GM21360 (cell line): ENCODE results near the gene RNF126.

Experiments used
- ATAC-seq: cut with Tn5 transposase; IDR thresholded peaks from one replicate; pipeline ENCODE4 v1.9.1; 2021; ENCODE audit warnings: mild to moderate bottlenecking, moderate library complexity; ENCODE audit not compliant: unreplicated experiment

Gene RNF126

DNA sequence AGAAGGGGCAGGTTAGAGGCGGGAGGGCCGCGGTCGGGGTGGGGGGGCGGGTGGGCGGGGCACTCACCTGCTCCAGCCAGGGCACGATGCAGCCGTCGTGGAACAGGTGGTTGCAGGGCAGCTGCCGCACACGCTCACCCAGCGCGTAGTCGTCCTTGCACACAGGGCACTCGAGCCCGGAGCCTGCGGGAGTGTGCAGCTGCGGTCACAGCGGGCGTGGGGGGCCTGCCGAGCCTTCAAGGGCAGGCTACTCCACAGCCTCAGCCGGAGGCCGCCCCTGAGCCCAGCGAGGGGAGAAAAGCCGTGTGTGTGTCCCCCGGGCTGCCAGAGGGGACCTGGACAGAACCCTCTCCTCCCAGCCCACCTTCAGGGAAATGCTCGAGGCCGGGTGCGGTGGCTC lies 14.7 kb downstream of the RNF126 start:
- no peak for ATAC-seq

DNA sequence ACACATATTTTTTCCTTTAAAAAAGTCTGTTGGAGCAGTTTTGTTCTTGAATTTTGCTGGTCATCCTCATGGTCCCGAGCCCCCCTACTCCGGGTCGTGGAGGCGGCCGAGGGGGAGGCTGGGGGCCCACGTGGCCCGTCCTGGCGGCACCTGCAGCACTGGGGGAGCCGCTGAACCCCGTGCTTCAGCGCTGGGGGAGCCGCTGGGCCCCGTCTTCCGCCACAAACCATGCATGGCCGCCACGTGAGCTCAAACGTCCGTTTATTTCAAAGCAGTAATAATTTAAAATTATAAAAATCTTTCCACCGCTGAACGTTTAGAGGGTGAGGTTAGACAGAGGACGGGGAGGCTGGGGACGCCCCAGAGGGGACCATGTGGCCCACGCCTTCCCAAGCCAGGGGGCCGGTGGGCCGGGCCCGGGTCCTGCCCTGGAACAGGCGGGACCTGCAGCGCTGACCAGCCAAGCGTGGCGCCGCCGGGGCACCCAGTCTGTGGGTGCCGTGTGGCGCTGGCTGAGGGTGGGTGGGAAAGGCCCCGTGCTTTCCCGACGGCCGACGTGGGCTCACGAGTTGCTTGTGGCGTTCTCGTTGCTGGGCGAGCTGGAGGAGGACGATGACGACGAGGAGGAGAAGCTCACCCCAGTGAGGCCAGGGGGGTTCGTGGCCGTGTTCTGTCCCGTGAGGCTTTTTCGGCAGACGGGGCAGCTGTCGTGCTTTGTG lies 15.3 kb downstream of the RNF126 start:
- ATAC-seq: no peak

DNA sequence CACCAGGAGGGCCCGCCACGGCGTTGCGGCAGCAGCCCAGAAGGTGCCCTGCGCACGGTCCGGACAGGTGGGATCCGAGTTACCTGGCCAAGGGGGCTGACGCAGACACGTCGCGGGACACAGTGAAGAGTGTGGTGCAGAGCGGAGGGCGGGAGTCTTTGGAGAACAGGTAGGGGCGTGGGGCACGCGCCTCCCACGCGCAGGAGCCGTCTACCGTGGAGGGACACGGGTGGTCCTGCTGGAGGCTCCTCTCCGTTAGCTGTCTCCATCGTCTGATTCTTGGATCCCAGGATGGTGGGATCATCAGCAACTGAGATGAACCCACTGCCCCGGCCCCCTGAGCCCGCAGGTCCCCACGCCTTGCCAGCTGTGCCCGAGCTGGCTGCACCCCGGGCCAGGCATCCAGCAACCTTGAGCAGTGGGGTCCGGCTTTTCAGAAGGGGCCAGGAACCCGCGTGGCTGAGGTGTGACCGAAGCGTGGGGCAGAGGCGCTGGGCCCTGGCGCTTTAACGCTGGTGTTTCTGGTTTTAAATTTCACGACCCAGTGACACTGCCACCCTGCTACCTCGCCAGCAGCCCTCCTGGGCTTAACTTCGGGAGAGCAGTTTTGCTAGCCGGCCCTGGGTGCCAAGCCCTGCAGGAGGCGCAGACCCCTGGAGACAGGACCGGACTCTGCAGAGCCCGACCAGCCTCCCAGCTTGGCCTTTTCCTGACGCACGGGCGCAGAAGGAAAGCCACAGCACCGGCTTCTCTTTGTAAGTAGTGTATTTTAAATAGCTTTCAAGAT lies 16.0 kb downstream of the RNF126 start:
- no peak for ATAC-seq

DNA sequence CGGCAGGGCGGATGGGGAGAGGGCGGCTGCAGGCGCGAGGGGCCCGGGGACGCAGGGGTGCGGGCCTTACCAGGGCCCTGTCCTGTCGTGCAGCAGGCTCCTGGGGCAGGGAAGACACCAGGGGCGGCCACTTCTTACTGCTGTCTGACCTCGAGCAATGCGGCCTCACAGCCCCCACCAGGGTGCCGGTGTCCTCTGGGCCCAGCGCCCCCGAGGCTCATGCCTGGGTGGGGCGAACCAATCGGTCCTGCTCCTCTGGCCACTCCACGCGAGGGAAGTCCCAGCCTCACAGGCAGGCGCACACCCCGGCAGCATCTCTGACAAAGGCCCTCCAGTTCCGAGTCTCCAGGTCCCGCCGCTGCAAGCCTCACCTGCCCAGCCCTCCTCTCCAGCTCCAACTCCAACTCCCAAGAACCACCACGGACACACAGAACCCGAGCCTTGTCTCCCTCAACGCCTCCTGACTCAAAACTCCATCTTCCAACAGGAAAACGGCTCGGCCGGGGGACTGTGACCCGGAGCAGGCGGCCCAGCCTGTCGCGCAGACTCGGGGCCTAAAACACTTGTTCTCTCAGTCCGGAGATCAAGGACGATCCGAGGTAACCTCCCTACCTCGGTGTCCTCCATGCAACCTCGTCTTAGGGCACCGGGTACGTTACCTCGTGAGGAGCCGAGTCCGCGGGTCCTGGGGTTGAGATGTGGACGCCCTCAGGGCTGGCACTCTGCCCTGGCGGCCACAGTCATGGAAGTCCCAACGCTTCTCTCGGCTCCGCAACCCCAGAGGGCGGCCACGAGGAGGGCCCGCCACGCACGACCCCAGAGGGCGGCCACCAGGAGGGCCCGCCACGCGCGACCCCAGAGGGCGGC lies 16.9 kb downstream of the RNF126 start:
- no peak for ATAC-seq

DNA sequence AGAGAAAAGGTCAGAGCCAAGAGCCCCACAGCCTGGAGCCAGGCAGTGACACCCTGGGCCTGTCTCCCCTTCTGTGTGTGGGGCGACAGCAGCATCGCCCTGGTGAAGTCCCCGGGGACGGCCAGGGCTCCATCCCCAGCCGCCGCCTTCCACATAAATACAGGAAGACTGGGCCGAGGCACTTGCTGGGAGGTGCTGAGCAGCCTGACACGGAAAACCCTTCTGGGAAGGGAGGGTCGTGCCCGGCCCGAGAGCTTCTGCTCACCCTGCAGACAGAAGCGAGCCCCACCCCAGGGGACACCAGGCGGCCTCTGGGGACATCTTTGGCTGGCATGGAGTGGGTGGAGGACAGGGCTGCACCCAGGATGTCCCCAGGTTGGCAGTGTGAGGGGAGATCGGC lies 18.2 kb downstream of the RNF126 start:
- no peak for ATAC-seq

DNA sequence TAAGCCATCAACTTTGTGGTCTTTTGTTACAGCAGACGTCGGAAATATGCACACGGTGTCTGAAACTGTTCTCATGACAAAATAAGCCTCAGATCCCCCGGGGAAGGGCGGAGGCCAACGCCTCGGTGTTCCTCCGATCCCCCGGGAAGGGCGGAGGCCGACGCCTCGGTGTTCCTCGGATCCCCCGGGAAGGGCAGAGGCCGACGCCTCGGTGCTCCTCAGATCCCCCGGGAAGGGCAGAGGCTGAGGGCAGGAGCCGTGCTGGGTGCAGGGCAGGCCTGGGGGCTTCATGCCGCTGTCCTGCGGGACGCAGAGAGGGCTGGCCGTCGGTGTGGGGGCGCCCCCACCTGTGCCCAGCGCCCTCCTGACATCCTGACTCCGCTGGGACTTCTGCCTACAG lies 18.7 kb downstream of the RNF126 start:
- ATAC-seq: no peak

DNA sequence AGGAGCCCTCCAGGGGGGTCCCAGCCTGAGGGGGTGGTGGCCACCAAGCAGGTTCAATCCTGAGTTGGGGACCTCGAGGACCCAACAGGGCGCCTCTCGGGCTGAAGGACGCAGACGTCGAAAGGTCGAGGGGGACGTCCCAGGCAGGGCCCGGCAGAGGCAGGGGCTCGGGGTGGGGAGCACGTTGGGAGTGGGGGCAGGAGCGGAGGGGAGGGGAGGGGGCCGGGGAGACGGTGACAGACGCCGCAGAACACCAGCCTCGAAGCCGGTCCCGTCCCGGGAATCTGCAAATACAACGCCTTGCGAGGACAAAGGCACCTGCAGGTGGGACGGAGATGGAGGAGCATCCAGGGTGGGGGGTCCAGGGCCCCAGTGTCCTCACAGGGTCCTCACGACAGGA lies 19.3 kb downstream of the RNF126 start:
- no peak for ATAC-seq

DNA sequence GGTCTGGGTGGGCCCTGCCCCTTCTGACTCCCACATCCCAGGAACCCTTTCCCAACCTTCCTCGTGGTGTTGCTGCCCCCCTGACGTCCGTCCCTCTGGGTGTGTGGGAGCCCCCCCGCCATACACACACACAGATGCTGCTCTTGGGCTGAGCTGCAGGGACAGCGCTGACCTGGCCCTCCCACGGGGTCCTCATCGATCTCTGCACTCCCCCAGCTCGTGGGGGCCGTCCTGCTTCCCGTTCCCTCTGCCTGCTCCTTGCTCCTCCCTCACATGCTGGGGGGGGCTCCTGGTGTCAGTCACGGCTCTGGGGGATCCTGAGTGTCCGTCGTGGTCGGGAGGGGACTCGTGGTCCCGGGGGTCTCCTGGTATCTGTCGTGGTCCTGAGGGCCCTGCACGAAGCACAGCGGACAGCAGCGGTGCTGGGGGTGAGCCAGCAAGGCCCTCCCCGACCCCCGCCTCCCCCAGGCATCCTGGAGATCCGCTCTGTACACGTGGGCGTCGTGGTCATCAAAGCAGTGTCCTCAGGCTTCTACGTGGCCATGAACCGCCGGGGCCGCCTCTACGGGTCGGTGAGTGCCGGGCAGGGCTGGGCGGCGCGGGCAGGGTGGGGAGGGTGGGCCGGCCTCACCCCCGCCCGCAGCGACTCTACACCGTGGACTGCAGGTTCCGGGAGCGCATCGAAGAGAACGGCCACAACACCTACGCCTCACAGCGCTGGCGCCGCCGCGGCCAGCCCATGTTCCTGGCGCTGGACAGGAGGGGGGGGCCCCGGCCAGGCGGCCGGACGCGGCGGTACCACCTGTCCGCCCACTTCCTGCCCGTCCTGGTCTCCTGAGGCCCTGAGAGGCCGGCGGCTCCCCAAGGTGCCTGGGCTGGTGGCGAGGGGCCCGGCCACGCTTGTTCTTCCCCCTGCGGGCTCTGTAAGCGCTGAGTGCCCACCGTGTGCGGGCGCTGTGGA lies 20.0 kb downstream of the RNF126 start:
- no peak for ATAC-seq

DNA sequence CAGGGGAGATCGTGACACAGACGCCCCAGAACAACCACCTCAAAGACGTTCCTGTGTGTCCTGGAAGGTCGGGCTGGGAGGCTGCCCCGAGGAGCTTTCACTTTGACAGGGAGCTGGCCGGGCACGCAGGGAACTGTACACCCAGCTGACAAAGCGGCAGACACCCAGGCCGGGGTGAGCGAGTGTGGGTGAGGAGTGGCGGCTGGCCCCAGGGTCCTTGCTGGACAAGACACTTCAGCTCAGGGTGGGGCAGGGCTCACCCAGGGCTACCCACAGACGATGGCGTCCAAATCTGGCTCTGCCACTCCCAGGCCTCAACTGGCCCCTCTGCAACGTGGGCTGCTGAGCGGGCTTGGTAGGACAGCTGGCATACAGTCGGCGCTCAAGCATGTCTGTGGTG lies 21.3 kb downstream of the RNF126 start:
- no peak for ATAC-seq

DNA sequence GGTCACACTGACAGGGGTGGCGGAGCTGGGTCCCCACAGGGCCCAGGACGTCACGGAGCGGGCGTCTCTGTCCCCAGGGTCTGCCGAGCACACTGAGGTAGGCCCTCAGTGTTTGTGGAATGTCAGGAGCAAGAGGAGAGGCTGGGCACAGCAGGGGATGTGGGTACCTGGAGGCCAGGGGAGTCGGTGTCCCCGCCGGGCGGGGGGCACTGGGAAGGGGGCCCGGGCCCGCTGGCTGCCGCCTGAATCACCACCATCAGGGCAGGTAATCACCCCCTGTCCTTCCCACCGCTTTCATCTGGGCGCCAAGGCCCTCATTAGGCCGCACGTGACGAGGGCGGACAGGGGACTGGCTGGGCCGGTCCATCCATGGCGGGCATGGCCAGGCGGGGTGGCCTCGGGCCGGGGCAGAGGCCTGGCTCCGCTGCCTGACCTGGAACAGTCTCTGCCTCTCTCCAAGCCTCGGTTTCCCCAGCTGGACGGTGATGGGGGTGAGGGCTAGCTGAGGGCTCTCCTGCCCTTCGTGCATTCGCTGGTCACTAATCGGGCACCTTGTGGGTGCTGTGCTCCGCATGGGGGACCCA lies 22.3 kb downstream of the RNF126 start:
- ATAC-seq: no peak

DNA sequence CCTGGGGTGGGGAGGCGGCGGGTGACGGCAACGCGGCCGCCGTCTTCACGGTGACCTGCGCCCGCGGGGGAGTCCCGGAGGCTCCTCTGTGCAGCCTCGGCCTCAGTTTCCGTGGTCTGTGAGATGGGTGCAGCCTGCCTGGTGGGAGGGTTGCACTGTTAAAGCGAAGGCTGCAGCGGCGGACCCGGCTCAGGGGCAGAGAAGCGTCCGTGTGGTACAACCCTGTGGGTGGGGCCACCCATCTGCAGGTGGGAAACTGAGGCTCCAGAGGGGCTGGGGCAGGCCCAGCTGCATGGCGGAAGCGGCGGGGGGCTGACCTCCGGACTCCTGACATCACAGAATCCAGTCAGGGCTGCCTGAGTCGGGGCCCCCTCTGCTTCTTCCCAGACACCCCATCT lies 22.9 kb downstream of the RNF126 start:
- no peak for ATAC-seq

DNA sequence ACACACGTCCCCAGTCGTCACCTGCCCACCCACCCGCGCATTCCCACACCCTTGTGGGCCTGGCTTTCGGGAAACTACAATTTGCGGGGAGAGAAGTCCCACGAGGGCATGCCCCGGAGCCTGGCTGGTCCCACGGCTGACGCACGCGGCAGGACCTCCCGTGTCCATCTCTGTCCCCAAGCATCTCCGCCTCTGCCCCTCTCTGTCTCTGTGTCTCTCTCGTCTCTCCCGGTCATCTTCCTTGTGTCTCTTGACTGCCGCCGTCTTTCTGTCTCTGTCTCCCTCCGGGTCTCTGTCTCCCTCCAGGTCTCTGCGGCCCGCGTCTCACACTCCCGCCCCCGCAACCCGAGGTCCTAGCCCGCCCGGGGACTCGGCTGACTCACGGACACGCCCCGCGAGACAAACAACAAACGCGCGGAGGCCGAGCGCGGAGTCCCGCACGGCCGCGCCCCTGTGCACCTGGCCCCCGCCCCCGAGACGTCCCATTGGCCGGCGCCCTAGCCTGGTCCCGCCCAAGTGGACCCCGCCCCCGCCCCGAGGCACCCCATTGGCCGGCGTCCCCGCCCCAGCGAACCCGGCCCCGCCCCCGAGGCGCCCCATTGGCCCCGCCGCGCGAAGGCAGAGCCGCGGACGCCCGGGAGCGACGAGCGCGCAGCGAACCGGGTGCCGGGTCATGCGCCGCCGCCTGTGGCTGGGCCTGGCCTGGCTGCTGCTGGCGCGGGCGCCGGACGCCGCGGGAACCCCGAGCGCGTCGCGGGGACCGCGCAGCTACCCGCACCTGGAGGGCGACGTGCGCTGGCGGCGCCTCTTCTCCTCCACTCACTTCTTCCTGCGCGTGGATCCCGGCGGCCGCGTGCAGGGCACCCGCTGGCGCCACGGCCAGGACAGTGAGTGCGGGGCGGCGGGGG lies 23.5 kb downstream of the RNF126 start, which contains the start of gene FGF22:
FGF22 (plus strand) TSS at position 627 of the 908 bp plus-strand sequence; CDS start at position 674, 47 bp downstream.
- ATAC-seq: peak; percentile 58

DNA sequence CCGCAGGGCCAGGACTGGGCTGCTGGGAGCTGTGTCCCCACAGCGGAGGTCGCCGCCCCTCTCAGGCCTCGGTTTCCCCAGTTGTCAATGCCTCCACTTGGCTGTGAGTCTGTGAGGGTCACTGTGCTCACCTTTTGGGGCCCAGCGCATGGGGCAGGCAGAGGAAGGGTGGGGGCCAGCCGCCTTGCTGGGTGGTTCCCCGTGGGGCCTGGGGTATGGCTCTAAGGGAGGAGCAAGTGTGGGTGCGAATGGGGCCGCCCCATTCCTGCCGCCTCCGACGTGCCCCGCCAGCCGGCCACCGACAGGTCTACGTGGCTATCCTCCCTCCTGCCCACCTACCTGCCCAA lies 24.1 kb downstream of the RNF126 start:
- no peak for ATAC-seq

DNA sequence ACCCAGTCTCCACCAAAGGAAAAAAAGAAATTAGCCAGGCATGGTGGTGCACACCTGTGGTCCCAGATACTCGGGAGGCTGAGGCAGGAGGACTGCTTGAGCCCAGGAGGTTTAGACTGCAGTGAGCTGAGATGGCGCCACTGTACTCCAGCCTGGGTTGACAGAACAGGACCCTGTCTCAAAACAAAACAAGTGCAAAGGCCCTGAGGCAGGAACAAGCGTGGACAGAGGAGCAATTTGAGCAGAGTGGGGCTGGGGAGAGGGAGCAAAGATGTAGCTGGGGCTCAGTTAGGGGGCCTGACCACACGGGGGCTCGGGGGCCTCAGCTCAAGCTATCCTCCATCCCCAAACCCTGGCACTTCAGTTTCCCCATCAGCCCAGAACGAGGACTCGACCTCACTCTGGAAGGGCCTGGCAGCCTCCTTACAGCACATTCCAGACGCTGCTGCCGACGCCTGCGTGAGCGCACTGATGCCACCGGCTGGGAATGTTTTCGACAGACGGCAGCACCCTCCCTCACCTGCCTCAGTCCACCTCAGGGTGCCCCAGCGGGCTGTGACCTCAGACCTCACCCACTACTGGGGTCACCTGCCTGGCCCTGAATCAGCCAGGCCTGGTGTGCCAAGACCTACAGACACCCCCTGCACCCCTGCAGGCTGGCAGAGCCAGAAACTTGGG lies 27.9 kb downstream of the RNF126 start:
- no peak for ATAC-seq

DNA sequence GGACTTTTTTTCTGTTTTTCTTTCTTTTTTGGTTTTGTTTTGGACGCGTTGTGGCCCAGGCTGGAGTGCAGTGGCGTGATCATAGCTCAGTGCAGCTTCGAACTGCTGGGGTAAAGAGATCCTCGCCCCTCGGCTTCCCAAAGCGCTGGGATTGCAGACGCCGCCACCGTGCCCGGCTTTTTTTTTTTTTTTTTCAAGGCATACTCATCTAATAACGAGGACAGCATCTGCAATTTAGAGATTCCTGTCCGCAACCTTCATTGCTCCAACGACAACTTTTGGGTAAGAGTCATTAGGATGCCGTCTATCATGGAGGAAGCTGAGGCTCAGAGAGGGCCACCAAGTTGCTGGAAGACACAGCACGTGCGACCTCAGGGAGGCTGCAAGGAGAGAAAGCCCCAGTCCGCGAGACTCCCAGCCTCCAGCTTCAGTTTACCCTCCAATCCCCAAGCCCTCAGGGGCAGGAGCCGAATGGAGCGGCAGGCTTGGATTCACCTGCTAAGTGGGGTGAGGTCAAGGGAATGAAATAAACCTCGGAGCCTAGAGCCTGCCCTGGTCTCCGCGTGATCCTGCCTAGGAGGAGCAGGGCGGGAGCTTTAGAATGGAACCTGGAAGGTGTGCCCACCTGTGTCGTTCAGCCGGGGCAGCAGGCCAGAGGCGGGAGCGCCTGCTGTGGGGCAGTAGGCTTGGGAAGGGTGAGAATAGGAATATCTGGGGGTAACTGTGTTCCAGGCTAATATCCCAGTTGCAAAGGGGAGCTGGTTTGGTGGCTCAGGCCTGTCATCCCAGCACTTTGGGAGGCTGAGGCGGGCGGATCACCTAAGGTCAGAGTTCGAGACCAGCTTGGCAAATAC lies 29.0 kb downstream of the RNF126 start:
- ATAC-seq: no peak

DNA sequence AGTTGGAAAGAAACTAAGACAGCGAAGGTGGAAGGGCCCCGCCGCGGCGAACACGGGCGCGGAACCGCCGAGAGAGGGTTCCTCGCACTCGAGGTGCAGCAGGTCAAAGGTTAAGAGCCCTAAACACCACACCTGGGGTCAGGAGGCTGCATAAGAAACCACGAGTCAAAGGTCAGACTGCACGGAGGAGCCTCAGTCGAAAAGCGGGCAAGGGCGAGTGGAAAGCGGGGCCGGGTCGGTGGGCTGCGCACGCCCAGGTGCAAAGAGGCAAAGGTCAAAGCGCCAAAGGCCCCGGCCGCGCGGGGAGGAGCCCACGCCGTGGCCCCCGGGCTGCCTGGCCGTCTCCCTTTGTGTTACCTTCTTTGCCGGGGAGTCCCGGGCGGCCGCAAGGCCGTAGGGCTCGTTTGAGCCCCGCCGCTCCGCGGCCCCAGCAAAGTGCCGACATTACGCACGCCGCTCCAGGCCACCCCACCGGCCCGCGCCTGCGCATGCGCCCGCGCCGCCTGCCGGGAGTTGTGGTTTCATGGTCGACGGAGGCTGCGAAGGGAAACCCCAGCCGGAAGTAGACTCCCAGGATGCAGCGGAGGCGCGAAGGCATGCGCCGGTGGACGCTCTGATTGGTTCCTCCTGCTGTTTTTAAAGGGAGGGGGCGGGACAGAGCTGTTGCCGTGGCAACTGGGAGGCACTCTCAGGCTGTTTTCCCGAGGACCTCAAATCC lies 29.8 kb downstream of the RNF126 start, which contains the start of gene POLRMT:
POLRMT (minus strand) TSS at position 470 of the 718 bp plus-strand sequence; CDS start at position 445, 25 bp downstream.
- peak; percentile 71 for ATAC-seq
